GM19467 (cell line): ENCODE measurements around the gene CCDC198.

ENCODE experiments used
- ATAC-seq: cut with Tn5 transposase; IDR thresholded peaks from one replicate; pipeline ENCODE4 v1.9.1; 2021; ENCODE audit warnings: mild to moderate bottlenecking, moderate library complexity; ENCODE audit not compliant: unreplicated experiment

Gene CCDC198

DNA sequence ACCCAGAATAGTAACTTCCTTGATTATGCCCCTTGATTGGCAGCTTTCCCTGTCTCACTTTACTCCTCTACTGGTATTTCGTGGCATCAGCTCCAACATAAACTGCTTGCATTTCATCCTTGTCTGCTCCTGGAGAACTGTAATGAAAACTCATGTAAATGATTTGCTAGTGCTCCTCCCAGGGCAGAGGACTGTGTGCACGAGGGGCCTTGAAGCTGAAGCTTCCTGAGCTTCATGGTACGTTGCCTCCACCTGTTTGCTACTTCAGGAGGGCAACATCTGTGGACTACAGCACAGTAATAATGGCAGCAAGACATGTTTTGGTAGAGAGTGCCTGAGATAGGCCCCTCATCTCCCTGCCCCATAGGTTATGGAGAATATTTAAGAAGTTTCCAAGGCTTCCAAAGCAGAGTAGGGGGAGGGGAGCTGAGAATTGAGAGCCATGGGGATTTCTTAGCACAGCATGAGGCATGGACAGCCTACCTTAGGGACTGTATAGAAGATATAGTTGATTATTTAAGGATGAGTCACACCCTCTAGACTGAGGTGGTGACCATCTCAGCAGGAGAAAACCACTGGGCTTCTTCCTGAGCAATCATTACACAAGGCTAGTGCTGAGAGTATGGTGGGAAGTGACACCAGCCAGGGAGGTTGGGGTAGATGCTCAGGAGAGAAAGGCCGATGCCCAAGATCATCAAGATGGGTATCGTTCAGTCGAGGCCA is 29.5 kb downstream of the CCDC198 start:
- peak; percentile 91 for ATAC-seq

DNA sequence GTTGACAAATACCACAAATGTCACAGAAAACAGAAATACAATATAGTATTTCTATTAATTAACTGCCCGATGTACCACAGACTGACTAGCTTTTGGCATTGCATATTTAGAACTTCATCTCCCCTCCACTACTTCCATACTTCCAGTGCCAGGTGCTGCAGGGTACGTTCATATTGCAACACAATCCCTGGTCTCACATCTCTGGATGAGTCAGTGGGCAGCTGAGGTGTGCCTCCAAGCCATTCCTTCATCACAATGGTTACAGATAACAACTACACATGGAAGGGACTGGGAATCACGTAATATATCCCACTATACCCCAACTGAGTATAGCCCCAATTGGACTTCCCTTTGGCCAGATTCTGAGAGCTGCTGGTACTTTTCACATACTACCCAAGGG is 31.1 kb downstream of the CCDC198 start:
- no peak for ATAC-seq

DNA sequence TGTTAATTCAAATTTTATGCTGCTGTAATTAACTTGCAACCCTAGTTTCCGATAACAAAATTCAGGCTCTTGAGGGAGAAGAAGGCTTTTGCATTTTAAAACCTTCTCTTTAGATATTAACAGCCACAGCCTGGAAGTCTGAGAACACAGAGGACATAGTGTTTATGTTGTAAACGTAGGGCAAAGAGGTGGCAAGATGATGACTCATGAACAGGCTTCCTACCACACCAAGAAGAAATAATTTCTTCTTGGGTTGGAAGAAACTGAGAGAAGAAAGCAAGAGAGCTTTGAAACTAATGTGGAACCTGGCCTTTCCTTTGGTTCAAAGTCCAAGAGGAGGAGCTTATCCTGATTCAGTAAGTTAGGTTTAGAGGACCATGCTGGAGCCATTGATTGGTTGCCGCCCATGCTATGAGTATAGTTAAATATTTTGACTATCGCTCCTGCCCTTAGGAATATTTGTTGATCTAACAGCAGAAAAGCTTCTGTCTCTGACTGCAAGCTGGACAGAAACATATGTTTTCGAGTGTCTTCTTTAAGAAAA is 31.8 kb downstream of the CCDC198 start:
- ATAC-seq, result no peak

DNA sequence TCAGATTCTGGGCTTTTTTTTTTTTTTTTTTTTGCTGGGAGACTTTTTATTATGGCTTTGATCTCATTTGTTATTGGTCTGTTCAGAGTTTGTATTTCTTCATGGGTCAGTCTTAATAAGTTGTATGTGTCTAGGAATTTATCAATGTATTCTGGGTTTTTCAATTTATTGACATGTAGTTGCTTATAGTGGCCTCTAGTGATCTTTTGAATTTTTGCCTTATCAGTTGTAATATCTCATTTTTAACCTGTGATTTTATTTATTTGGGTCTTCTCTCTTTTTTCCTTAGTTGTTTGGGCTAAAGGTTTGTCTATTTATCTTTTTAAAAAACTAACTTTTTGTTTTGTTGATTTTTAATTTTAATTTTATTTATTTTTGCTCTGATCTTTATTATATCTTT is 57.7 kb downstream of the CCDC198 start:
- no peak for ATAC-seq

- ATAC-seq, result no peak
These were observed 72.7 kb downstream of the CCDC198 start for GRCh38 chr14:57420986-57421385.

DNA sequence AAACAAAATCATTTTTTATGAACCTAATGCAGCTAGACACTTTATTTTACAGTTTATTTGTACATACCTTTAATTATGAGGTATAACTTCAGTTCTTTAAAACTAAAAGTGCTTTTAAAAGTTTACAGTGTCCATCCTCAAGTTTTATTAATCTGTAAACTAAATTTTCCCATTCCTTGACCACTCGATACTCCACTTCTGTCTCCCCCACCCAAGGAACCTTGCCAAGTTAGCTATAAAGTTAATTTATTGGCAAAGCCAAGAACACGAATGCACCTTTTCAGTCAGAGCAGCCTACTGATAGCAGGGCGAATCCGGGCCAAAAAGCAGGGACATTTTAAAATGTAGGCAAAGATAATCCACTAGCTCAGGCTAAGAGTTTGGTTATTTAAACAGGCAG is 73.6 kb downstream of the CCDC198 start:
- ATAC-seq, result no peak
